Vagina (tissue), 2 donors: ENCODE measurements around the gene CEP70.

Experiments used
- POLR2AphosphoS5 ChIP-seq, 2 donors: sonication (generic); formaldehyde crosslinking; IDR thresholded peaks; one replicate each; pipeline ENCODE4 v1.9.0; 2017; ENCODE audit warnings: antibody characterized with exemption in 2 of 2, mild to moderate bottlenecking in 2 of 2, low read depth in 1 of 2; ENCODE audit not compliant: insufficient read depth in 1 of 2
- TF ChIP-seq, protein P1 (sequence below), 3 experiments: fragments of 450-650 bp in 2 of 3; fragments of 200-600 bp in 1 of 3; sonication (generic) in 1 of 3; IDR thresholded peaks; one replicate each; pipeline ENCODE4 v1.5.1; 2017 to 2019; ENCODE audit warnings: antibody characterized with exemption in 3 of 3, mild to moderate bottlenecking in 2 of 3, moderate library complexity in 2 of 3

DNA sequence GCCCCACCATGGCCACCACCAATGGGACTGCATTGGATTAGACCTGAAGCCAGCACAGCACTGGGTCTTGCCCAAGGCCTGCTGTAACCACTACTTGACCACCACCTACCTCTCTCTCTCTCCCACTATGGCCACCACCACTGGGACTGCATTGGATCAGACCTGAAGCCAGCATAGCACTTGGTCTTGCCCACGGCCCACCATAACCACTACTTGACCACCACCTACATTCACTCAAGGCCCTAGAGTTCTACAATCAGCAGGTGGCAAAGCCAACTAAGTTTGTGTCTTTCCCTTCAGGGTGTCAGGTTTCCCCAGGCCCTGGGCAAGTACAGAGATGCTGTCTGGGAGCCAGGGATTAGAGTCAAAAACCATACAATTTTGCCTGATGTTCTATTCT, 102.1 kb downstream of the CEP70 start:
- TF ChIP-seq, protein P1, sequence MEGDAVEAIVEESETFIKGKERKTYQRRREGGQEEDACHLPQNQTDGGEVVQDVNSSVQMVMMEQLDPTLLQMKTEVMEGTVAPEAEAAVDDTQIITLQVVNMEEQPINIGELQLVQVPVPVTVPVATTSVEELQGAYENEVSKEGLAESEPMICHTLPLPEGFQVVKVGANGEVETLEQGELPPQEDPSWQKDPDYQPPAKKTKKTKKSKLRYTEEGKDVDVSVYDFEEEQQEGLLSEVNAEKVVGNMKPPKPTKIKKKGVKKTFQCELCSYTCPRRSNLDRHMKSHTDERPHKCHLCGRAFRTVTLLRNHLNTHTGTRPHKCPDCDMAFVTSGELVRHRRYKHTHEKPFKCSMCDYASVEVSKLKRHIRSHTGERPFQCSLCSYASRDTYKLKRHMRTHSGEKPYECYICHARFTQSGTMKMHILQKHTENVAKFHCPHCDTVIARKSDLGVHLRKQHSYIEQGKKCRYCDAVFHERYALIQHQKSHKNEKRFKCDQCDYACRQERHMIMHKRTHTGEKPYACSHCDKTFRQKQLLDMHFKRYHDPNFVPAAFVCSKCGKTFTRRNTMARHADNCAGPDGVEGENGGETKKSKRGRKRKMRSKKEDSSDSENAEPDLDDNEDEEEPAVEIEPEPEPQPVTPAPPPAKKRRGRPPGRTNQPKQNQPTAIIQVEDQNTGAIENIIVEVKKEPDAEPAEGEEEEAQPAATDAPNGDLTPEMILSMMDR (IDR thresholded peaks at IDR 0.05), result no peak
- no peak for TF ChIP-seq POLR2AphosphoS5 (IDR thresholded peaks at IDR 0.05; ENCODE audit: insufficient read depth in 1 of 2, low read depth in 1 of 2)
